ENCODE measurements around the gene BPIFB1.

GRCh38 chr20:33312583-33312982, 29.6 kb downstream of the BPIFB1 start:
- TF ChIP-seq CTCF (conservative IDR thresholded peaks at IDR 0.05 in 1 of 2, IDR thresholded peaks at IDR 0.05 in 1 of 2; ENCODE audit: low read depth in 1 of 2, low read length in 2 of 2), result no peak
- TF ChIP-seq EZH2 (IDR thresholded peaks at IDR 0.05; ENCODE audit: low read length, missing control alignments), result no peak

Data from fibroblast of lung (primary cell).